ENCODE data around the gene MTG2. TPM values are rescaled to one million over a fixed set of nuclear protein-coding genes. Genes with fewer than 3 reads are reported as not detected.

MTG2 gene
- total RNA-seq, 2 donors from 2014 or later = 8.8 to 16.5 TPM

DNA sequence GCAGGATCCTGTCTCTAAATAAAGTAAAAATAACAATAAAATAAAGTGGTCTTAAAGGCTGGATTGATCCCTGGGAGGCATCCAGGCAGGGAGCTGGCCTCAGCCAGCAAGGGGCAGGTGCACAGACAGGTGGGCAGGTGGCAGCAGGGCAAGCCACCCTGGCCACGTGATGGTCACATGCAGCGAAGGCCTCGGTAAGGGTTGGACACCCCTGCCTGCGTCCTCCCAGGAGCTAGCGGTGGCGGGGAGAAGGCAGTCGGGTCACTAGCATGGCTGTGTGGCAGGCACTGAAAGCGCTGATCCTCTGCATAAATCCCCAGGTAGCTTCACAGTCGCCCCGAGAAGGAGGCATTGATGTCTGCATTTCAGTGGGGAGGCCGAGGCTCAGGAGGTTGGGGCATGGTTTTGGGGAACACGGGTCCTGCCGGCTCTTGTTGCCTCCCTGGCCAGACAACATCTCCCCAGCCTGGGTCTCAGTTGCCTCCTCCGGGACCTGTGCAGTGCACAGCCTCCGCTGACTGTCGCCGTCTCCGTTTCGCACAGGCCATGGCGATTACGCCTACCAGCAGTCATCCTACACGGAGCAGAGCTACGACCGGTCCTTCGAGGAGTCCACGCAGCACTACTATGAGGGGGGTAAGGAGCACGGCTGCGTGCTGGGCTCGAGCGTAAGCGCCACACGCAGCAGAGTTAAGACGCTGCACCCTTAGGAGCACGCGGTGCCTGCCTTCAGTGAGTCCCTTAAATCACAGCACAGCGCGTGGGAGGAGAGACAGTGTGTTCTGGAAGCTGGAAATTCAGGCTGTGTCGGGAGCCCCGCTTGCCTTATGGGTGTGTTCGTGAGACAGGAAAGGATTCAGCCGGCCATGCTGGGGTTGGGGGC, 17.7 kb upstream of the MTG2 start:
- no peaks in the 10 kb centered on the region for H3K27me3 ChIP-seq
- ATAC-seq (no peak), DNase-seq (no peak)
- no peak for TF ChIP-seq POLR2A (IDR thresholded peaks at IDR 0.05)
- TF ChIP-seq, protein P1, sequence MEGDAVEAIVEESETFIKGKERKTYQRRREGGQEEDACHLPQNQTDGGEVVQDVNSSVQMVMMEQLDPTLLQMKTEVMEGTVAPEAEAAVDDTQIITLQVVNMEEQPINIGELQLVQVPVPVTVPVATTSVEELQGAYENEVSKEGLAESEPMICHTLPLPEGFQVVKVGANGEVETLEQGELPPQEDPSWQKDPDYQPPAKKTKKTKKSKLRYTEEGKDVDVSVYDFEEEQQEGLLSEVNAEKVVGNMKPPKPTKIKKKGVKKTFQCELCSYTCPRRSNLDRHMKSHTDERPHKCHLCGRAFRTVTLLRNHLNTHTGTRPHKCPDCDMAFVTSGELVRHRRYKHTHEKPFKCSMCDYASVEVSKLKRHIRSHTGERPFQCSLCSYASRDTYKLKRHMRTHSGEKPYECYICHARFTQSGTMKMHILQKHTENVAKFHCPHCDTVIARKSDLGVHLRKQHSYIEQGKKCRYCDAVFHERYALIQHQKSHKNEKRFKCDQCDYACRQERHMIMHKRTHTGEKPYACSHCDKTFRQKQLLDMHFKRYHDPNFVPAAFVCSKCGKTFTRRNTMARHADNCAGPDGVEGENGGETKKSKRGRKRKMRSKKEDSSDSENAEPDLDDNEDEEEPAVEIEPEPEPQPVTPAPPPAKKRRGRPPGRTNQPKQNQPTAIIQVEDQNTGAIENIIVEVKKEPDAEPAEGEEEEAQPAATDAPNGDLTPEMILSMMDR (IDR thresholded peaks at IDR 0.05) = no peak
- intact Hi-C loops (cut with DNase I) = no loop called here
- 93 to 98% methylated on average over 23 to 41 of the region's 41 CpGs for WGBS, 2 donors
- peaks cover 10 to 36% of the 10 kb centered on the region in 2 donors for H3K36me3 ChIP-seq (replicated peaks in 1 of 2; ENCODE audit: insufficient read depth in 1 of 2, low read depth in 2 of 2)
- H3K27ac ChIP-seq = no peak overlapping the region
- H3K4me1 ChIP-seq = no peaks in the 10 kb centered on the region
- H3K9me3 ChIP-seq = no peaks in the 10 kb centered on the region
- no peak overlapping the region for H3K4me3 ChIP-seq

DNA sequence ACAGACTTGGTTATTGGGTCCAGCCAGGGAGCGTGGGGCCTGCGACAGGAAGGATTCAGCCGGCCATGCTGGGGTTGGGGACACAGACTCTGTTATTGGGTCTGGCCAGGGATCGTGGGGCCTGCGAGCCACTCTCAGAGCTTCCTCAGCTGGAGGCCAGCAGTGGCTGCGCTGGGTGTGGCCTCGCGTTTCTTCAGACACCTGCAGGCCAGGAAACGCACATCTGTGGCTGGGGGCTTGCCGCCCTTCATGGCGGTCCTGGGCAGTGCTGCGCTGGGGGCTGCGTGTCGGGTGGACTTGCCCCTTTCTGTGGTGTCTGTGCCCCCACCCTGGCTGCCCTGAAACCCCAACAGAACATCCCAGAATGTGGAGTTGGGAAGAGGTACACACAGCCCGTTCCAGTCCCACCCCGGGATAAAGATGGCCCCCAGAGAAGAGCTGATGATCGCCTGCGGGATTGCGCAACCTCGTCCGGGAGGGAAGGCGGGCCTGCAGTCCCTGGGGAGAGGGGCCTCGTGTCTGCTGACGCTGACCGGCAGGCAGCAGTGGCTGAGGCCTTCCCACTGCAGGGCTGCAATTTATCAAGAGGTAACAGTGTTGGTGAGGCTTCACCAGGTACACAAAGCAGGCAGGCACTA, 16.9 kb upstream of the MTG2 start:
- no peak for ATAC-seq

DNA sequence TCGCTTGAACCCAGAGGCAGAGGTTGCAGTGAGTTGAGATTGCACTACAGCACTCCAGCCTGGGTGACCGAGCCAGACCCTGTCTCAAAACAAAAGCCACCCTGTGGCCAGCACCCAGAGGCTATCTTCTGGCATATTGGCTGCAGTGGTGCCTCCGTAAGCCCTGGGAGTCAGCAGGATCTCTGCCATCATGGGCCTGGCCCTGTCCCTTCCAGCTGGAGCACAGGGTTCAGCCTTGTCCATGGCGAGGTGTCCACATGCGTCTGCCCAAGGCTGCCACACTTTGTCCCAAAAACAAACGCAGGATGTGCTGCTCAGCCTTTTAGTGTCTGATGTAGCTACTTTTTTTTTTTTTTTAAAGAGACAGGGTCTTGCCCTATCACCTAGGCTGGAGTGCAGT, 15.4 kb upstream of the MTG2 start:
- Histone ChIP-seq H3K27me3 (no peaks in the 10 kb centered on the region), H3K27ac (no peak overlapping the region), H3K4me3 (no peak overlapping the region), H3K4me1 (no peaks in the 10 kb centered on the region), H3K9me3 (no peaks in the 10 kb centered on the region), H3K36me3 (replicated peaks in 1 of 2; ENCODE audit: insufficient read depth in 1 of 2, low read depth in 2 of 2) (peaks cover 10 to 26% of the 10 kb centered on the region in 2 donors)
- 79 to 87% methylated on average over 5 to 6 of the region's 6 CpGs for WGBS, 2 donors
- DNase-seq (no peak), ATAC-seq (no peak)
- intact Hi-C loops (cut with DNase I) = no loop called here
- TF ChIP-seq, protein P1 (IDR thresholded peaks at IDR 0.05) = no peak
- no peak for TF ChIP-seq POLR2A (IDR thresholded peaks at IDR 0.05)

More for the DNA sequence above, 16.9 kb upstream of the MTG2 start:
- peaks cover 10 to 36% of the 10 kb centered on the region in 2 donors for H3K36me3 ChIP-seq (replicated peaks in 1 of 2; ENCODE audit: insufficient read depth in 1 of 2, low read depth in 2 of 2)
- H3K4me3 ChIP-seq = no peak overlapping the region
- 81 to 93% methylated on average over 18 to 22 of the region's 25 CpGs for WGBS, 2 donors
- H3K27me3 ChIP-seq = no peaks in the 10 kb centered on the region
- H3K9me3 ChIP-seq = no peaks in the 10 kb centered on the region
- no peak for DNase-seq
- intact Hi-C loops (cut with DNase I) = no loop called here
- no peaks in the 10 kb centered on the region for H3K4me1 ChIP-seq
- H3K27ac ChIP-seq = no peak overlapping the region
- TF ChIP-seq, protein P1 (IDR thresholded peaks at IDR 0.05) = no peak
- no peak for TF ChIP-seq POLR2A (IDR thresholded peaks at IDR 0.05)

DNA sequence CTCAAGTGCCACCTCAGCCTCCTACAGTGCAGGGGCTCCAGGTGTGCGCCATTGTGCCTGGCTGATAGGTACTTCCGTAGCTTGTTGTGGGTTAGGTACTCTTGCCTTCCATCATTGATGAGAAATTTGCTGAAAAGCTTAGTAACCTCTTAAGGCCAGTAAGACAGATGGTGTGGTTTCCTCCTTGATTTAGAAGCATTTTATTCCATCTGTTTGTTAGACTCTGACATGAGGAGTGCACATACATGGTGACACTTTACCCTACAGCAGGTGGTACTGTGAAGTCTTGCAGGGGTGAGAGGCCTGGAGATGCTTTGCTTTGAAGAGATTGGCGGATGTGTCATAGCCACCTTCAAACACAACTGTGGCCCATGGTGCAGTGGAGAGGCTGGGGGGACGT, 14.8 kb upstream of the MTG2 start:
- peaks cover 10 to 23% of the 10 kb centered on the region in 2 donors for H3K36me3 ChIP-seq (replicated peaks in 1 of 2; ENCODE audit: insufficient read depth in 1 of 2, low read depth in 2 of 2)
- TF ChIP-seq, protein P1 (IDR thresholded peaks at IDR 0.05) = no peak
- TF ChIP-seq POLR2A (IDR thresholded peaks at IDR 0.05) = no peak
- DNase-seq = no peak

More for the DNA sequence above, 14.8 kb upstream of the MTG2 start:
- intact Hi-C loops (cut with DNase I) = no loop called here
- 74 to 89% methylated on average over 4 of the region's 4 CpGs for WGBS, 2 donors
- ATAC-seq = no peak
- no peak overlapping the region for H3K4me3 ChIP-seq
- H3K27me3 ChIP-seq = no peaks in the 10 kb centered on the region
- H3K9me3 ChIP-seq = no peaks in the 10 kb centered on the region
- H3K27ac ChIP-seq = no peak overlapping the region
- H3K4me1 ChIP-seq = no peaks in the 10 kb centered on the region
